Lower lobe of right lung (tissue), 2 donors: Measurements from ENCODE around the gene COPE. TPM values are rescaled to one million over a fixed set of nuclear protein-coding genes. Genes with fewer than 3 reads are reported as not detected.
"Not testable (repeated sequence)": the region's sequence is repeated elsewhere in the genome, so short reads cannot be mapped to it uniquely, and the experiment has no call there.

Experiments used
- ATAC-seq, 2 donors: fragments of 200-7000 bp; cut with Tn5 transposase; one replicate each; pipeline ENCODE4 v1.9.1; 2020 to 2022; ENCODE audit warnings: mild to moderate bottlenecking in 2 of 2, moderate library complexity in 2 of 2
- DNase-seq: peaks from one replicate; pipeline ENCODE4 v3.0.0-alpha.2; 2020
- H3K27ac ChIP-seq: fragments of 200-600 bp; one replicate; pipeline ENCODE4 v1.8.0; 2022
- H3K27me3 ChIP-seq: fragments of 200-600 bp; one replicate; pipeline ENCODE4 v1.8.0; 2022; ENCODE audit warnings: low read depth
- H3K36me3 ChIP-seq: fragments of 200-600 bp; one replicate; pipeline ENCODE4 v1.8.0; 2022; ENCODE audit warnings: mild to moderate bottlenecking
- H3K4me1 ChIP-seq: fragments of 200-600 bp; one replicate; pipeline ENCODE4 v1.8.0; 2022
- H3K4me3 ChIP-seq: fragments of 200-600 bp; one replicate; pipeline ENCODE4 v1.8.0; 2022; ENCODE audit warnings: mild to moderate bottlenecking
- H3K9me3 ChIP-seq: fragments of 200-600 bp; one replicate; pipeline ENCODE4 v1.8.0; 2022
- CTCF ChIP-seq: fragments of 200-600 bp; IDR thresholded peaks from one replicate; pipeline ENCODE4 v1.8.0; 2022; ENCODE audit warnings: antibody characterized with exemption, mild to moderate bottlenecking
- intact Hi-C: fragments of 100-400 bp; cut with DNase I; formaldehyde crosslinking; loops from one replicate; pipeline ENCODE4 v1.11.0; 2022
- total RNA-seq: library from RNA; stranded (reverse); fragmentation: NEBNext Ultra II Directional; extraction: Animal tissue kit (Norgen Biotek cat#: 25700); gene quantifications from one replicate; pipeline ENCODE4 v1.2.1, GENCODE V29; 2021
- donor health status: DM: no; HTN: yes; CAD: no; lungs with severe emphysema.

The COPE gene
- total RNA-seq, 1 donor from 2014 or later: 145 TPM

GRCh38 chr19:18920400-18920799, 1.2 kb upstream of the COPE start:
- Histone ChIP-seq H3K9me3 (no peaks in the 10 kb centered on the region), H3K4me3 (peak overlapping the region; percentile 100), H3K4me1 (peaks cover 38% of the 10 kb centered on the region), H3K27ac (peak overlapping the region; percentile 84), H3K36me3 (peaks cover 45% of the 10 kb centered on the region), H3K27me3 (no peaks in the 10 kb centered on the region)
- TF ChIP-seq CTCF: no peak
- intact Hi-C loops: no loop called here
- ATAC-seq: no peak
- no peak for DNase-seq

GRCh38 chr19:18919900-18920214, 670 bp upstream of the COPE start:
- no peaks in the 10 kb centered on the region for H3K9me3 ChIP-seq
- peak overlapping the region; percentile 84 for H3K27ac ChIP-seq
- H3K4me3 ChIP-seq: peak overlapping the region; percentile 100
- ATAC-seq (no peak), DNase-seq (no peak)
- H3K27me3 ChIP-seq: no peaks in the 10 kb centered on the region
- peaks cover 41% of the 10 kb centered on the region for H3K4me1 ChIP-seq
- H3K36me3 ChIP-seq: peaks cover 45% of the 10 kb centered on the region
- TF ChIP-seq CTCF: no peak
- intact Hi-C loops: no loop called here

- H3K9me3 ChIP-seq, DNase-seq, intact Hi-C loops, H3K27ac ChIP-seq, ATAC-seq, H3K27me3 ChIP-seq: not testable (repeated sequence)
- Histone ChIP-seq H3K36me3 (peaks cover 45% of the 10 kb centered on the region), H3K4me1 (peaks cover 41% of the 10 kb centered on the region), H3K4me3 (peak overlapping the region; percentile 100)
Observed at GRCh38 chr19:18917593-18917992, 1.6 kb downstream of the COPE start.

GRCh38 chr19:18915639-18916038, 3.5 kb downstream of the COPE start:
- peaks cover 33% of the 10 kb centered on the region for H3K4me1 ChIP-seq

GRCh38 chr19:18913466-18913865, 5.7 kb downstream of the COPE start:
- DNase-seq: no peak
- peaks cover 68% of the 10 kb centered on the region for H3K36me3 ChIP-seq
- no peak for TF ChIP-seq CTCF
- no peak overlapping the region for H3K27ac ChIP-seq
- no peak for ATAC-seq
- no peak overlapping the region for H3K4me3 ChIP-seq
- no peaks in the 10 kb centered on the region for H3K27me3 ChIP-seq
- intact Hi-C loops: no loop called here
- H3K9me3 ChIP-seq: no peaks in the 10 kb centered on the region
- peaks cover 23% of the 10 kb centered on the region for H3K4me1 ChIP-seq

More at GRCh38 chr19:18915639-18916038, 3.5 kb downstream of the COPE start:
- intact Hi-C loops: no loop called here
- Histone ChIP-seq H3K27ac (no peak overlapping the region), H3K27me3 (no peaks in the 10 kb centered on the region), H3K9me3 (no peaks in the 10 kb centered on the region), H3K36me3 (peaks cover 49% of the 10 kb centered on the region), H3K4me3 (no peak overlapping the region)
- no peak for ATAC-seq
- peak; percentile 7 for TF ChIP-seq CTCF
- DNase-seq: no peak

GRCh38 chr19:18912933-18913332, 6.3 kb downstream of the COPE start:
- no peaks in the 10 kb centered on the region for H3K9me3 ChIP-seq
- no peak for TF ChIP-seq CTCF
- intact Hi-C loops: no loop called here
- no peak for DNase-seq
- peaks cover 18% of the 10 kb centered on the region for H3K4me1 ChIP-seq
- H3K36me3 ChIP-seq: peaks cover 72% of the 10 kb centered on the region
- H3K4me3 ChIP-seq: no peak overlapping the region
- H3K27ac ChIP-seq: no peak overlapping the region
- peak in 1 of 2 donors; percentile 9 for ATAC-seq
- no peaks in the 10 kb centered on the region for H3K27me3 ChIP-seq
